ACHN (cell line): ENCODE results near the gene UACA.
A peak's percentile ranks its signal among the peaks of the same experiment; 100 is the strongest.
"Not testable (repeated sequence)": the region's sequence is repeated elsewhere in the genome, so short reads cannot be mapped to it uniquely, and the experiment has no call there.

Source experiments
- DNase-seq: peaks from one replicate; pipeline ENCODE4 v3.0.0-alpha.2; 2015
- in situ Hi-C: cut with HindIII; loops from 2 replicates; pipeline ENCODE4 v1.10.0; 2017; ENCODE audit warnings: low sequenced_read_pairs, low pct_ligation_motif_present, low pct_unique_long_range_greater_than_20kb

The UACA gene

GRCh38 chr15:70617911-70618287 is 145.5 kb downstream of the UACA start:
- in situ Hi-C loops, result no loop called here
- DNase-seq, result no peak

DNA sequence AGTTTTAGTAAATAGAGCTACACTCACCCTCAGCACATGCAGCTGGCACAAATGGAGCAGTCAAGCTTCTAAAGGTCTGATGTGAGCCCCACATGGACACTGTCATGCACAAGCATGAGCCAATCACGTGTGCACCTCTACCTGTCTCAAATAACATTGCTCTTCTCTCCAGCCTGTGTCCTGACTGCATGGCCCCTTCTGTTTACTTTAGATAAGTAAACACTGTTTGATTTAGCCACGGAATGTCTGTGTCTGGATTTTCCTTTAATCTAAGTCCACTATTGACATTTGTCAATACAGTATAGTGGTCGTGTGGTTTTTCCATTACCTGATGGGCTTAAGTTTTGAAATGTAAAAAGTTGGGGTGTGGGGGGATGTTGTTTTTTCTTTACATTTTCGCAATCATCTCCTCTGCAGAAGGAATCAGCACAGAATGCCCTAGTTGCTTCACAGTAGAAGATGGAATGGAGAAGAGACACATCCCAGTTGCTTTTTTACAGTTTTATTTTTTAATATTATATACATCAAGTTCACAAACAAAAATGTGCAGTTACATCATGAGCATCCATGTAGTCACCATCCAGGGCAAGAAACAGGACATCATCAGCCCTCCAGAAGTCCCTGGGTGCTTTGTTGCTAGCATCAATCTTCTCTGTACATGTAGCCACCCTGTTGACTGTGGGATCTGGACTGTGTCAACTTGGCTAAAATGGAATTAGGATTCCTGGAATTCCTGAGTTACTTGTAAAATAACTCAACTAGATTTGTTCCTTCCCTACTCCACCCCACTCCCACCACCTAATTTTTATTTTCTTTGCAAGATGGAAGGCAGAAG is 146.1 kb downstream of the UACA start:
- in situ Hi-C loops, result no loop called here
- DNase-seq, result peak; percentile 20

GRCh38 chr15:70616311-70616756 is 147.0 kb downstream of the UACA start:
- in situ Hi-C loops, DNase-seq: not testable (repeated sequence)

GRCh38 chr15:70615435-70616310 is 147.7 kb downstream of the UACA start:
- in situ Hi-C loops, result no loop called here

GRCh38 chr15:70614221-70614620 is 149.1 kb downstream of the UACA start:
- DNase-seq, result no peak
- in situ Hi-C loops, result no loop called here

More at GRCh38 chr15:70615435-70616310, 147.7 kb downstream of the UACA start:
- DNase-seq, result no peak

DNA sequence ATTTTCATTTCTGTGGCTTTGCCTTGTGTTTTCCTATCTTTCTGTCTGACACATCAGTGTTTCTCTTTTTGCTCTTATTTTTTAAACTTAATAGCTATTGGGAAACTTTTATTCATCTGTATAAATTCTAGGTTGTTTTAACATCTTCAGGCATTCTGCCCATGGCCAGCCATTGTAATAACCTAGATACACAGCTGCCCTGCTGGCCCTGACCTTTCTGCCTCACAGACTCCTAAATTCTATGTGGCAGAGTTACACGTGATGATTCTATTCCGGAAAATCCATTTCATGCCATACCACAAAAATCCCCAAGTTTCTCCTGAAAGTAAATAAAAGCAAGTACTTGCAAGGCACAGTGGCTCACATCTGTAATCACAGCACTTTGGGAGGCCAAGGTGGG is 150.1 kb downstream of the UACA start:
- no peak for DNase-seq
- in situ Hi-C loops, result no loop called here

- no peak for DNase-seq
- in situ Hi-C loops, result no loop called here
Observed at GRCh38 chr15:70611286-70611685, 152.1 kb downstream of the UACA start.

- DNase-seq, result no peak
- in situ Hi-C loops, result no loop called here
Observed at GRCh38 chr15:70610541-70610940, 152.8 kb downstream of the UACA start.

GRCh38 chr15:70609889-70610288 is 153.5 kb downstream of the UACA start:
- in situ Hi-C loops, result no loop called here
- no peak for DNase-seq

GRCh38 chr15:70608144-70608543 is 155.2 kb downstream of the UACA start:
- in situ Hi-C loops, result no loop called here
- no peak for DNase-seq

DNA sequence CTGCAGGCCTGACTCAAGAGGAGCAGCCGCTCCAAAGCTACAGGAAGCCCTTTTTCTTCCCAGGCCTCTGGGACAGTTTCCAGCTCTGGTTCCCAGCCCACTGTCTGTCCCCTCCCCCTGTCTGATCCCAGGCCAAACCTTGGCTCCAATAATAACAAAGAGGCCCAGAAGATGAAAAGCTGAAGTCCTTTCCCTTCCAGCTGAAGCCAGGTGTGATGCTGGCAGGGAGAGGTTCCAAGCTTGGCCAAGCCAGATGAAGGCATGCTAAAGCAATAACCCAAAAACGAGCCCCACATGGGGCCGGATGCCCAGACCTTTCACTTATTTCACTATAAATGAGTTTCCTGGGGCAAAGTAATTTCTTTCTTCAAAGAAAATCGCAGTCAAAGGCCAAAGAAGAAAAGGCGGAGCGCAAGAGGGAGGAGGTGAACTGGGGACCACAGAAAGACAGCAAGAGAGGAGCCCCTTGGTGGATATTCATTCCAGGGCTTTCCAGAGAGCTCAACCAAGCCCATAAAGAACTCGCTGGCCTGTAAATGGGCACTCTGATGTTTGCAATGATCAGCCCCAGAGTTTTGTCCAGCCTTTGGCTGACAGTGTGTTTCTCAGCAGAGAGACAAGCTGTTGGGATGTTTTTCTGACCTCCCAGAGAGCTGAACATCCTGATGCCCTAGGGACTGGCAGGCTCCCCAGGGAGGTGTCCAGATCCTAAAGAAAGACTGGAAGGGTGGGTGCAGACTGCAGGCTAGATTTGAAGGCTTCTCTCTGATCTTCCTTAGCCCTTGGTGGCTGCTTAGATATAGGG is 157.6 kb downstream of the UACA start:
- in situ Hi-C loops, result no loop called here
- DNase-seq, result no peak

- in situ Hi-C loops, result no loop called here
- peak; percentile 12 for DNase-seq
Observed at GRCh38 chr15:70604666-70605315, 158.6 kb downstream of the UACA start.
